ENCODE measurements around the gene DOCK1.

DNA sequence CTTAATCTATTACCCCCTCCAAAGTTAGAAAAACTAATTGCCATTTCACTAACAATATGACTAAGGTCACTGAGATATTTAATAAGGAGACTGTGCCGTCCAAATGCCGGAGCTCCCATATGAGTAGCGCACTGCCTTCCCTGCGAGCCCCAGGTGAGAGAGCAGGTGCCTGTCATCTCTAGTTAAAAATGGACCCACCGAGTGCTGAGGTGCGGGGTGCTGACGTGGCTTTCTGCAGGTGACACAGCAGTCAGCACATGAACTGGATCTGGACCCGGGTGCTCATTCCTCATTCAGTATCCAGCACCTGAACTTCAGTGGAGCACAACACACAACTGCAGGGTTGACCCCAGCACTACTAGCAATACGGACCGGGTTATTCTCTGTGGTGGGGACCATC, 505.8 kb downstream of the DOCK1 start:
- TF ChIP-seq RAD21 (conservative IDR thresholded peaks at IDR 0.05) (no peak), POLR2AphosphoS5 (IDR thresholded peaks at IDR 0.05) (no peak), EP300 (conservative IDR thresholded peaks at IDR 0.05; ENCODE audit: poor library complexity, severe bottlenecking) (no peak), MXI1 (conservative IDR thresholded peaks at IDR 0.05; ENCODE audit: poor library complexity, severe bottlenecking) (no peak), EZH2 (IDR thresholded peaks at IDR 0.05; ENCODE audit: borderline replicate concordance, insufficient read depth, low read length, poor library complexity, severe bottlenecking) (no peak), SMC3 (conservative IDR thresholded peaks at IDR 0.05; ENCODE audit: poor library complexity) (no peak), TAF1 (IDR thresholded peaks at IDR 0.05; ENCODE audit: low read depth) (no peak)
- TF ChIP-seq, protein P1, sequence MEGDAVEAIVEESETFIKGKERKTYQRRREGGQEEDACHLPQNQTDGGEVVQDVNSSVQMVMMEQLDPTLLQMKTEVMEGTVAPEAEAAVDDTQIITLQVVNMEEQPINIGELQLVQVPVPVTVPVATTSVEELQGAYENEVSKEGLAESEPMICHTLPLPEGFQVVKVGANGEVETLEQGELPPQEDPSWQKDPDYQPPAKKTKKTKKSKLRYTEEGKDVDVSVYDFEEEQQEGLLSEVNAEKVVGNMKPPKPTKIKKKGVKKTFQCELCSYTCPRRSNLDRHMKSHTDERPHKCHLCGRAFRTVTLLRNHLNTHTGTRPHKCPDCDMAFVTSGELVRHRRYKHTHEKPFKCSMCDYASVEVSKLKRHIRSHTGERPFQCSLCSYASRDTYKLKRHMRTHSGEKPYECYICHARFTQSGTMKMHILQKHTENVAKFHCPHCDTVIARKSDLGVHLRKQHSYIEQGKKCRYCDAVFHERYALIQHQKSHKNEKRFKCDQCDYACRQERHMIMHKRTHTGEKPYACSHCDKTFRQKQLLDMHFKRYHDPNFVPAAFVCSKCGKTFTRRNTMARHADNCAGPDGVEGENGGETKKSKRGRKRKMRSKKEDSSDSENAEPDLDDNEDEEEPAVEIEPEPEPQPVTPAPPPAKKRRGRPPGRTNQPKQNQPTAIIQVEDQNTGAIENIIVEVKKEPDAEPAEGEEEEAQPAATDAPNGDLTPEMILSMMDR (IDR thresholded peaks at IDR 0.05; ENCODE audit: poor library complexity, severe bottlenecking), result no peak
- TF ChIP-seq, protein P2, sequence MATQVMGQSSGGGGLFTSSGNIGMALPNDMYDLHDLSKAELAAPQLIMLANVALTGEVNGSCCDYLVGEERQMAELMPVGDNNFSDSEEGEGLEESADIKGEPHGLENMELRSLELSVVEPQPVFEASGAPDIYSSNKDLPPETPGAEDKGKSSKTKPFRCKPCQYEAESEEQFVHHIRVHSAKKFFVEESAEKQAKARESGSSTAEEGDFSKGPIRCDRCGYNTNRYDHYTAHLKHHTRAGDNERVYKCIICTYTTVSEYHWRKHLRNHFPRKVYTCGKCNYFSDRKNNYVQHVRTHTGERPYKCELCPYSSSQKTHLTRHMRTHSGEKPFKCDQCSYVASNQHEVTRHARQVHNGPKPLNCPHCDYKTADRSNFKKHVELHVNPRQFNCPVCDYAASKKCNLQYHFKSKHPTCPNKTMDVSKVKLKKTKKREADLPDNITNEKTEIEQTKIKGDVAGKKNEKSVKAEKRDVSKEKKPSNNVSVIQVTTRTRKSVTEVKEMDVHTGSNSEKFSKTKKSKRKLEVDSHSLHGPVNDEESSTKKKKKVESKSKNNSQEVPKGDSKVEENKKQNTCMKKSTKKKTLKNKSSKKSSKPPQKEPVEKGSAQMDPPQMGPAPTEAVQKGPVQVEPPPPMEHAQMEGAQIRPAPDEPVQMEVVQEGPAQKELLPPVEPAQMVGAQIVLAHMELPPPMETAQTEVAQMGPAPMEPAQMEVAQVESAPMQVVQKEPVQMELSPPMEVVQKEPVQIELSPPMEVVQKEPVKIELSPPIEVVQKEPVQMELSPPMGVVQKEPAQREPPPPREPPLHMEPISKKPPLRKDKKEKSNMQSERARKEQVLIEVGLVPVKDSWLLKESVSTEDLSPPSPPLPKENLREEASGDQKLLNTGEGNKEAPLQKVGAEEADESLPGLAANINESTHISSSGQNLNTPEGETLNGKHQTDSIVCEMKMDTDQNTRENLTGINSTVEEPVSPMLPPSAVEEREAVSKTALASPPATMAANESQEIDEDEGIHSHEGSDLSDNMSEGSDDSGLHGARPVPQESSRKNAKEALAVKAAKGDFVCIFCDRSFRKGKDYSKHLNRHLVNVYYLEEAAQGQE (IDR thresholded peaks at IDR 0.05; ENCODE audit: borderline replicate concordance), result no peak

Data from neural cell (in vitro differentiated cells).